ENCODE data around the gene SHISA7.

The SHISA7 gene

DNA sequence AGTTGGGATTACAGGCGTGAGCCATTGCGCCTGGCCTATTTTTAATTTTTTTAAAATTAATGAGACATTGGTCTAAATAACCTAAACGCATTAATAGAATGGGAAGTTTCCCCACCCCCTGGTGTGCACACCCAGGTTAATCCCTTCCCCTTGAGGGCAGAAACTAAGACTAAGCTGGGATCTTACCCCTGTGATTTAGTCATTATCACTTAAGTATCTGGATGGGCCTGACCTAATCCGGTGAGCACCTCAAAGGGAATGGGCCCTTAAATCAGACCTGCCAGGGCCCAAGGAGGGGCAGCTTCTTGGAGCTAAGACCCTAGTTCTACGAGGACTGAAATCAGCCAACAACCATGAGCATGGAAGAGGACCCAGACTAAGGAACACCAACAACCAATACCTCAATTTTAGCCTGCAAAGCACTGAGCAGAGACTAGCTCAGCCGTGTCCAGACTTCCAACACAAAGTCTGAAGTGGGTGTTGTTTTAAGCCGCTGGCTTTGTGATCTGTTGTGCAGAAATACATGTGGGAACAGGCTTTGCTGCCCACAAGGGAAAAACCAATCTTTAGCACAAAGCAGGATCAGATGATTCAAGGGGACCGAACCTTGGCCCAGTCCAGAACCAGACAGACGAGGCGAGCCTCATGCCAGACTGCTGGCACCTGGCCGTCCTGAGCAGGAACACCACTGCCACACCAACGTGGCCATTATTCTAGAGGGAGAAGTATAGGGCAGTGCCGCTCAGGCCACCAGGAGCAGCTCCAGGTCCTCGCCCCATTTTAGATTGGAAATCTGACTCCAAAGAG, 42.6 kb downstream of the SHISA7 start:
- TF ChIP-seq, protein P1, sequence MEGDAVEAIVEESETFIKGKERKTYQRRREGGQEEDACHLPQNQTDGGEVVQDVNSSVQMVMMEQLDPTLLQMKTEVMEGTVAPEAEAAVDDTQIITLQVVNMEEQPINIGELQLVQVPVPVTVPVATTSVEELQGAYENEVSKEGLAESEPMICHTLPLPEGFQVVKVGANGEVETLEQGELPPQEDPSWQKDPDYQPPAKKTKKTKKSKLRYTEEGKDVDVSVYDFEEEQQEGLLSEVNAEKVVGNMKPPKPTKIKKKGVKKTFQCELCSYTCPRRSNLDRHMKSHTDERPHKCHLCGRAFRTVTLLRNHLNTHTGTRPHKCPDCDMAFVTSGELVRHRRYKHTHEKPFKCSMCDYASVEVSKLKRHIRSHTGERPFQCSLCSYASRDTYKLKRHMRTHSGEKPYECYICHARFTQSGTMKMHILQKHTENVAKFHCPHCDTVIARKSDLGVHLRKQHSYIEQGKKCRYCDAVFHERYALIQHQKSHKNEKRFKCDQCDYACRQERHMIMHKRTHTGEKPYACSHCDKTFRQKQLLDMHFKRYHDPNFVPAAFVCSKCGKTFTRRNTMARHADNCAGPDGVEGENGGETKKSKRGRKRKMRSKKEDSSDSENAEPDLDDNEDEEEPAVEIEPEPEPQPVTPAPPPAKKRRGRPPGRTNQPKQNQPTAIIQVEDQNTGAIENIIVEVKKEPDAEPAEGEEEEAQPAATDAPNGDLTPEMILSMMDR (IDR thresholded peaks at IDR 0.05; ENCODE audit: borderline replicate concordance, insufficient read depth, low read depth, low read length), result no peak
- no peak overlapping the region for H3K4me3 ChIP-seq (ENCODE audit: low read depth, low read length)

DNA sequence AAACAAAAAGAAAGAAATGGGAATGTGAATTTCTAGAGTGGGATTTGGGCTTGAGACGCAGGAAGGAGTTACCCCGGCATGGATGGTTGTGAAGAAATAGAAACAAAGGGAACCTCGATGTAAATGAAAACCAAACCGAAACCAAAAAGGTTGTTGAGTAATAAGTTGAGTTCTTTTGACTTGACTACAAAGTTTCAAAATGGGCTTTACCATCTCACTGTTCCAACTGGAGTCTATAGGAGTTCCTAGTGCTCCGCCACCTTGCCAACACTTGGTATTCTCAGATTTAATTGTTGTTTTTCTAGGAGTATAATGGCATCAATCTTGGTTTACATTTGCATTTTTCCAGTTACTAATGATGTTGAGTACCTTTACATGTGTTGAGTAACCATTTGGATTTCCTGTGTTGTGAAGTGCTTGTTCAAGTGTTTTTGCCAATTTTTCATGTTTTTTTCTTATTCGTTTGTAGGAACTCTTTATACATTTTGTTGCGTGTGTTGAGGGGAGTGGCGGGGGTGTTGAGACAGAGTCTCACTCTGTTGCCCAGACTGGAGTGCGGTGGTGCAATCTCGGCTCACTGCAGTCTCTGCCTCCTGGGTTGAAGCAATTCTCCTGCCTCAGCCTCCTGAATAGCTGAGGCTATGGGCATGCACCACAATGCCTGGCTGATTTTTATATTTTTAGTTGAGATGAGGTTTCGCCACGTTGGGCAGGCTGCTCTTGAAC, 44.7 kb downstream of the SHISA7 start:
- TF ChIP-seq, protein P1 (IDR thresholded peaks at IDR 0.05; ENCODE audit: borderline replicate concordance, insufficient read depth, low read depth, low read length), result no peak
- H3K4me3 ChIP-seq (ENCODE audit: low read depth, low read length), result no peak overlapping the region

DNA sequence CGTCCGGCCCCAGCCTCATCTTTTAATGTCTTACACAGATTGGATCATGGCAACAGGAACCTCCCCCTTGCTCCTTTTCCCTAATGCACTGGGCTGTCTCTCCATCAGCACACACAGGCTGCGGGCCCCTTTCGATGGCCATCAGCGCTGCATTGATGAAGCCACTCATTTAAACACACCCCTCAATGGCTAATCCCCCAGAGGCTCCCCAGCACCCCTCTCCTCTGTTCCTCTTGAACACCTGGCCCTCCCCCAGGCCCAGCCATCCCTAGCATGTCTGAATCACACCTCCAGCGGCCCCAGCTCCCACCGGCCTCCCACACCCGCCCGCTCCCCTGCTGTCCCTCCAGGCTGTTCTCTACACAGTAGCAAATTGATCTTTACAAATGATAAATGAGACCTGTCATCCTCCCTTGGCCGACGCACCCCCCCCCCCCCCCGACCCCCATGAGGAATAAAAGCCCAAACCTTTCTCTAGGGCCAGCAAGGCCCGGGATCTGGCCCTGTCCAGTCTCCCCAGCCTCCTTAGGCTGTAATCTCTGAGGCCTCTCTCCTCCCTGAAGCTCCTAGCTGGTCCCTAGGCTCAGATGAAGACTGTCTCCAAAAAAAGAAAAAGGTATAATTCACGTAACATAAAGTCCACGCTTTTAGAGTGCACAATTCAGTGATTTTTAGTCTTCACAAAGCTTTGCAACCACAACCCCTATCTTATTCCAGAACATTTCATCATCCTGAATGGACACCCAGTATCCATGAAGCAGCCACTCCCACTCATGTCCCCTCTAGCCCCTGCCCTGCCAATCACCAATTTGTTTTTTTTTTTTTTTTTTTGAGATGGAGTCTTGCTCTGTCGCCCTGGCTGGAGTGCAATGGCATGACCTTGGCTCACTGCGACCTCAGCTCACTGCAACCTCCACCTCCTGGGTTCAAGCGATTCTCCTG, 50.0 kb downstream of the SHISA7 start:
- TF ChIP-seq, protein P1 (IDR thresholded peaks at IDR 0.05; ENCODE audit: borderline replicate concordance, insufficient read depth, low read depth, low read length), result no peak
- no peak overlapping the region for H3K4me3 ChIP-seq (ENCODE audit: low read depth, low read length)

DNA sequence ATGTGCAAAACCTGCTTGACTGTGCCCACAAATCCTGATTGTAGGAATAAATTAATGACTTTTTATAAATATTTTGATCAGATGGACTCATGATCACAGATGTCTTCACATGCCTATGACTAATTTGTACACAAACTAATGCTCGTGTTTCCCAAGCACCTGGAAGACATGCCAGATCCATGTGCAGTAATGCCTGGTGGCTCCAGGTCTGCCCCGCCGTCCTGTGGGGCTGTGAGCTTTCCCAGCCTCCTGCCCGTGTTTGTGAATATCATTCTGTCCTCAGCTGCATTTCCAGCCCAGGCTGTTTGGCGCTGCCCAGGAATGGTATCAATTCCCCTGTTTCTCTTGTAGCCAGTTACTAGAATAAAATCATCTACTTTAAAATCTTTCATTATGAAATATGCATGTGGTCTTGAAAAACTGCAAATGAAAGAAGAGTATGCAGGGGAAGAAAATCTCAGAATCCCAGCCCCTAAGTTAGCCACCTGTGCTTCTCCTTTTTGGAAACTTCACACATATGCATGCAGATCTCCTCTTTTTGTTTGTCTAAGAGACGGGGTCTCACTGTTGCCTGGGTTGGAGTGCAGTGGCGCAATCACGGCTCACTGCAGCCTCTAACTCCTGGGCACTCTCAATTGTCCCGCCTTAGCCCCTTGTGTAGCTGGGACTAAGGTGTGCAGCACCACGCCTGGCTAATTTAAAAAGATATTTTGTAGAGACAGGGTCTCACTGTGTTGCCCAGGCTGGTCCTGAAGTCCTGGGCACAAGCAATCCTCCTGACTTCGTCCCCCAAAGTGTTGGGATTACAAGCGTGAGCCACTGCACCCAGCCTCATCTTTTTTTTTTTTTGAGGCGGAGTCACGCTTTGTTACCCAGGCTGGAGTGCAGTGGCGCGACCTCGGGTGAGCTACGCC, 51.1 kb downstream of the SHISA7 start:
- H3K4me3 ChIP-seq (ENCODE audit: low read depth, low read length), result no peak overlapping the region

DNA sequence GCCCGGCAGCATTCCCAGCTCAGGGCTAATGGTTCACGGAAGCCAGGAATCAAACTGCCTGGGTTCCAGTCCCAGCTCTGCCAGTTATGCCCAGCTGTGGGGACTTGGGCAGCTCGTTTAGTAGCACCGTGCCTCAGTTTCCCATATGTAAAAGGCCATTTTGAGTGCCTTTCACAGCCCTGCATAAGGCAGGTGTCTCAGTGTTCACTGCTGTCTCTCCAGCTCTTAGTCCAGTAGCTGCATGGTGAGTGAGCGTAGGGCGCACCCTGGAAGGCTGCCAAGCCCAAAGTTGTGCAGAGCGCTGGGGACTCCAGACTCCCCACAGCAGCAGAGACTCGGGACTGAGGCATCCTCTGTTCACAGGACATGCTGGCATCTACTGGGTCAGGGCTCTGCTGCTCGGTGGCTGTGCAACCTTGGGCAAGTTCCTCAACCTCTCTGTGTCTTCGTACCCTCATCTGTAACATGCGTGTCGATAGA, 51.9 kb downstream of the SHISA7 start:
- TF ChIP-seq, protein P1 (IDR thresholded peaks at IDR 0.05; ENCODE audit: borderline replicate concordance, insufficient read depth, low read depth, low read length), result no peak
- H3K4me3 ChIP-seq (ENCODE audit: low read depth, low read length), result no peak overlapping the region

More for the DNA sequence above, 51.1 kb downstream of the SHISA7 start:
- TF ChIP-seq, protein P1 (IDR thresholded peaks at IDR 0.05; ENCODE audit: borderline replicate concordance, insufficient read depth, low read depth, low read length), result no peak

DNA sequence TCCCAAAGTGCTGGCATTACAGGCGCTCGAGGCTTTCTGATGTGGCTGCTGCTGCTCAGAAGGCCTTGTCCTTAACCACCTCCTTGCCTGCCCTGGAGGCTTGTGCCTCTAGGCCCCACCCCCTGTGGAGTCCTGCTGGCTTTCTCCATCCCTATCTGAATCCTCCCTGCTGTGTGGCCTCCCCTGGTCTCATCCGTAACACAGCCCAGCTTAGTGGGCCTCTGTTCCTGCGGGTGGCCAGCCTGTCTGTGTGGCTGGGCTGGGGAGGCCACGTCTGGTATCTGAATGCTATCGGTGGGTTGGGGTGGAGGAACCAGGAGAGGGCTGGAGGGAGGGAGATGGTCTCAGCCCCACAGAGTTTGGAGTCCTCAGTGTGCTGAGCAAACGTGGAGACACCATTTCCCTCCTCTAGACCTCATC, 52.6 kb downstream of the SHISA7 start:
- H3K4me3 ChIP-seq (ENCODE audit: low read depth, low read length), result no peak overlapping the region
- TF ChIP-seq, protein P1 (IDR thresholded peaks at IDR 0.05; ENCODE audit: borderline replicate concordance, insufficient read depth, low read depth, low read length), result no peak

Measured in GM12875 (cell line).